Measurements from ENCODE around the gene UPK1A. TPM values are rescaled to one million over a fixed set of nuclear protein-coding genes. Genes with fewer than 3 reads are reported as not detected.
A peak's percentile ranks its signal among the peaks of the same experiment; 100 is the strongest.

Gene UPK1A
- total RNA-seq, 1 donor from 2014 or later = not detected

- Histone ChIP-seq H3K4me3 (ENCODE audit: low read depth, low read length) (peak overlapping the region; percentile 61), H3K27me3 (ENCODE audit: control insufficient read depth, insufficient read depth, low read length) (no peaks in the 10 kb centered on the region), H3K36me3 (ENCODE audit: control insufficient read depth, insufficient read depth, low read length) (peaks cover 5% of the 10 kb centered on the region)
- TF ChIP-seq CTCF (IDR thresholded peaks at IDR 0.05; ENCODE audit: insufficient read depth, low read length, poor library complexity, severe bottlenecking) = no peak
- DNase-seq (ENCODE audit: low read depth) = no peak
Observed at GRCh38 chr19:35718345-35719041, 52.2 kb downstream of the UPK1A start.

- no peaks in the 10 kb centered on the region for H3K27me3 ChIP-seq (ENCODE audit: control insufficient read depth, insufficient read depth, low read length)
- peaks cover 5% of the 10 kb centered on the region for H3K36me3 ChIP-seq (ENCODE audit: control insufficient read depth, insufficient read depth, low read length)
- H3K4me3 ChIP-seq (ENCODE audit: low read depth, low read length) = no peak overlapping the region
- DNase-seq (ENCODE audit: low read depth) = no peak
- no peak for TF ChIP-seq CTCF (IDR thresholded peaks at IDR 0.05; ENCODE audit: insufficient read depth, low read length, poor library complexity, severe bottlenecking)
Observed at GRCh38 chr19:35719402-35720162, 53.3 kb downstream of the UPK1A start.

- DNase-seq (ENCODE audit: low read depth) = no peak
- TF ChIP-seq CTCF (IDR thresholded peaks at IDR 0.05; ENCODE audit: insufficient read depth, low read length, poor library complexity, severe bottlenecking) = no peak
- peaks cover 5% of the 10 kb centered on the region for H3K36me3 ChIP-seq (ENCODE audit: control insufficient read depth, insufficient read depth, low read length)
Observed at GRCh38 chr19:35720163-35720524, 53.8 kb downstream of the UPK1A start.

GRCh38 chr19:35720648-35721047, 54.3 kb downstream of the UPK1A start:
- no peak for DNase-seq (ENCODE audit: low read depth)
- TF ChIP-seq CTCF (IDR thresholded peaks at IDR 0.05; ENCODE audit: insufficient read depth, low read length, poor library complexity, severe bottlenecking) = no peak
- no peak overlapping the region for H3K4me3 ChIP-seq (ENCODE audit: low read depth, low read length)
- H3K27me3 ChIP-seq (ENCODE audit: control insufficient read depth, insufficient read depth, low read length) = no peaks in the 10 kb centered on the region
- H3K36me3 ChIP-seq (ENCODE audit: control insufficient read depth, insufficient read depth, low read length) = peaks cover 5% of the 10 kb centered on the region

More at GRCh38 chr19:35720163-35720524, 53.8 kb downstream of the UPK1A start:
- H3K4me3 ChIP-seq (ENCODE audit: low read depth, low read length) = no peak overlapping the region
- no peaks in the 10 kb centered on the region for H3K27me3 ChIP-seq (ENCODE audit: control insufficient read depth, insufficient read depth, low read length)

GRCh38 chr19:35721374-35721773, 55.1 kb downstream of the UPK1A start:
- no peak for DNase-seq (ENCODE audit: low read depth)
- H3K4me3 ChIP-seq (ENCODE audit: low read depth, low read length) = no peak overlapping the region
- H3K27me3 ChIP-seq (ENCODE audit: control insufficient read depth, insufficient read depth, low read length) = no peaks in the 10 kb centered on the region
- TF ChIP-seq CTCF (IDR thresholded peaks at IDR 0.05; ENCODE audit: insufficient read depth, low read length, poor library complexity, severe bottlenecking) = no peak
- peaks cover 6% of the 10 kb centered on the region for H3K36me3 ChIP-seq (ENCODE audit: control insufficient read depth, insufficient read depth, low read length)
